Measurements from ENCODE around the gene SLC25A12.

SLC25A12 gene

DNA sequence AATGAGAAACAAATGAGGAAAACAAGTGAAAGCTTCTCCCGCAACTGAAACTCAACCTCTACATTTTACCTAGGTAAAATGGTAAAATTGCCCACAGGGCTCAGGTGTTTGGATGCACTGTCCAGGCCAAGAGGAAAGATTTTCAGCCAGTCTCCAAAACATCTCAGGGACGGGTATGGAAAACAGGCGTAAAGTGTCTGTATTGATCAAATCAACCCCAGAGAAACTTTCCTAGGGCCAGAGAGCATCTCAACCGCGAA lies 27.9 kb upstream of the SLC25A12 start:
- H3K36me3 ChIP-seq (ENCODE audit: low read depth), result peaks cover 32% of the 10 kb centered on the region
- no peaks in the 10 kb centered on the region for H3K9me3 ChIP-seq (ENCODE audit: severe bottlenecking)
- H3K27me3 ChIP-seq (ENCODE audit: insufficient read depth, poor library complexity, severe bottlenecking), result no peaks in the 10 kb centered on the region
- ATAC-seq (ENCODE audit: low read depth), result peak; percentile 7; the same call in 2 of the 3 replicates
- peak overlapping the region; percentile 86 for H3K4me3 ChIP-seq (ENCODE audit: severe bottlenecking)
- no peak for DNase-seq (ENCODE audit: low spot score)
- peaks cover 5% of the 10 kb centered on the region for H3K4me1 ChIP-seq (ENCODE audit: insufficient read depth, poor library complexity, severe bottlenecking)
- peak overlapping the region; percentile 70 for H3K27ac ChIP-seq (ENCODE audit: poor library complexity, severe bottlenecking)
- TF ChIP-seq, protein P1, sequence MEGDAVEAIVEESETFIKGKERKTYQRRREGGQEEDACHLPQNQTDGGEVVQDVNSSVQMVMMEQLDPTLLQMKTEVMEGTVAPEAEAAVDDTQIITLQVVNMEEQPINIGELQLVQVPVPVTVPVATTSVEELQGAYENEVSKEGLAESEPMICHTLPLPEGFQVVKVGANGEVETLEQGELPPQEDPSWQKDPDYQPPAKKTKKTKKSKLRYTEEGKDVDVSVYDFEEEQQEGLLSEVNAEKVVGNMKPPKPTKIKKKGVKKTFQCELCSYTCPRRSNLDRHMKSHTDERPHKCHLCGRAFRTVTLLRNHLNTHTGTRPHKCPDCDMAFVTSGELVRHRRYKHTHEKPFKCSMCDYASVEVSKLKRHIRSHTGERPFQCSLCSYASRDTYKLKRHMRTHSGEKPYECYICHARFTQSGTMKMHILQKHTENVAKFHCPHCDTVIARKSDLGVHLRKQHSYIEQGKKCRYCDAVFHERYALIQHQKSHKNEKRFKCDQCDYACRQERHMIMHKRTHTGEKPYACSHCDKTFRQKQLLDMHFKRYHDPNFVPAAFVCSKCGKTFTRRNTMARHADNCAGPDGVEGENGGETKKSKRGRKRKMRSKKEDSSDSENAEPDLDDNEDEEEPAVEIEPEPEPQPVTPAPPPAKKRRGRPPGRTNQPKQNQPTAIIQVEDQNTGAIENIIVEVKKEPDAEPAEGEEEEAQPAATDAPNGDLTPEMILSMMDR (IDR thresholded peaks at IDR 0.05; ENCODE audit: poor library complexity, severe bottlenecking), result no peak

DNA sequence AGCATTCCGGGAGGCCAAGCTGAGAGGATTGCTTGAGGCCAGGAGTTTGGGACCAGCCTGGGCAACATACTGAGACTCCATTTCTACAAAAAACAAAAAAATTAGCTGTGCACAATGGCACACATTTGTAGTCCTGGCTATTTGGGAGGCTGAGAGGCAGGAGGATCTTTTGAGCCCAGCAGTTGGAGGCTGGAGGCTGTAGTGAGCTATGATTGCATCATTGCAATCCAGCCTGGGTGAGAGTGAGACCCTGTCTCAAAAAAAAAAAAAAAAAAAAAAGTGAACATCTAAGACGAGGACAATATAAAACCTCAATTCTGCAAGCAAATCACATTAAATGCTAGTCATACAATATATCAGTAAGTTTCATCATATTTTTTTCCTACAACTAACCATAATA lies 25.4 kb upstream of the SLC25A12 start:
- TF ChIP-seq, protein P1 (IDR thresholded peaks at IDR 0.05; ENCODE audit: poor library complexity, severe bottlenecking), result no peak
- H3K9me3 ChIP-seq (ENCODE audit: severe bottlenecking), result no peaks in the 10 kb centered on the region
- H3K27me3 ChIP-seq (ENCODE audit: insufficient read depth, poor library complexity, severe bottlenecking), result no peaks in the 10 kb centered on the region
- no peak overlapping the region for H3K4me3 ChIP-seq (ENCODE audit: severe bottlenecking)
- no peak overlapping the region for H3K27ac ChIP-seq (ENCODE audit: poor library complexity, severe bottlenecking)
- ATAC-seq (ENCODE audit: low read depth), result no peak
- H3K4me1 ChIP-seq (ENCODE audit: insufficient read depth, poor library complexity, severe bottlenecking), result peaks cover 1% of the 10 kb centered on the region
- DNase-seq (ENCODE audit: low spot score), result no peak
- H3K36me3 ChIP-seq (ENCODE audit: low read depth), result peaks cover 11% of the 10 kb centered on the region

DNA sequence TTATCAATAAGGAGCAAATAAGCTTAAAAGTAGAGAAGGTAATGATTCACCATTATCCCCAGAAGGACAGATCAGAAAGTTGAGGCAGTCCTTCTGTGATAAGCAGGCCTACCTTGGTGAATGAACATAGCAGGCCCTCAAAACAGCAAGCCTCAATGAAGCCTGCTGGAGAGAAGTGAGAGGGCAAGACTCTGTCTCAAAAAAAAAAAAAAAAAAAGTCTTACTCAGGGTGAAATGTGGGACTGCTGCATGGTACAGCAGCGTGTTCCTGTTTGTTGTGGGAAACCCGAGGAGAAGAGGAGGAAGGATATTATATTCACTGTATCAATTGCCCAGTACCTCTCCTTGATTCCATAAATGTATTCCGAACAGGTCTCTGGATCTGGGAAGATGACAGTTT lies 19.5 kb upstream of the SLC25A12 start:
- DNase-seq (ENCODE audit: low spot score) (no peak), ATAC-seq (ENCODE audit: low read depth) (no peak)
- H3K27ac ChIP-seq (ENCODE audit: poor library complexity, severe bottlenecking), result no peak overlapping the region
- no peaks in the 10 kb centered on the region for H3K36me3 ChIP-seq (ENCODE audit: low read depth)
- TF ChIP-seq, protein P1 (IDR thresholded peaks at IDR 0.05; ENCODE audit: poor library complexity, severe bottlenecking), result no peak
- no peak overlapping the region for H3K4me3 ChIP-seq (ENCODE audit: severe bottlenecking)
- H3K4me1 ChIP-seq (ENCODE audit: insufficient read depth, poor library complexity, severe bottlenecking), result no peaks in the 10 kb centered on the region
- H3K9me3 ChIP-seq (ENCODE audit: severe bottlenecking), result no peaks in the 10 kb centered on the region
- no peaks in the 10 kb centered on the region for H3K27me3 ChIP-seq (ENCODE audit: insufficient read depth, poor library complexity, severe bottlenecking)

DNA sequence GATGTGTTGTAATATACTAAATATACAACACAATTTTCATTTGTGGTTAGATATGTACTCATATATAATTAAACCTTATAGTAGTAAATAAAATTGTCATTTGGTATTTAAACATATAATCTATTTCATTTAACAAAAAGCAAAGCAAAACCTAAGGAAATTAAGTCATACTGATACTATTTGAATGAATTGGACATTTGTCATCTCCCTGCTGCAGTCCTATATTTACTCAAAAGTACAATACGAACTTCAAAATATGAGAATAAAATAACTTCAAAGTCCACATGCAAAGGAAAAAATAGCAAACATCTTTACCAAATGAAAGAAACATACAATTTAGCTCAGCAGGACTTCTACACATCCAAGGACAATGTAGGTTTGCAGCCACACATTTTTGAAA lies 16.4 kb upstream of the SLC25A12 start:
- Histone ChIP-seq H3K4me1 (ENCODE audit: insufficient read depth, poor library complexity, severe bottlenecking) (no peaks in the 10 kb centered on the region), H3K27ac (ENCODE audit: poor library complexity, severe bottlenecking) (no peak overlapping the region), H3K36me3 (ENCODE audit: low read depth) (no peaks in the 10 kb centered on the region), H3K27me3 (ENCODE audit: insufficient read depth, poor library complexity, severe bottlenecking) (no peaks in the 10 kb centered on the region), H3K9me3 (ENCODE audit: severe bottlenecking) (no peaks in the 10 kb centered on the region), H3K4me3 (ENCODE audit: severe bottlenecking) (no peak overlapping the region)
- TF ChIP-seq, protein P1 (IDR thresholded peaks at IDR 0.05; ENCODE audit: poor library complexity, severe bottlenecking), result no peak
- DNase-seq (ENCODE audit: low spot score), result no peak
- ATAC-seq (ENCODE audit: low read depth), result no peak

DNA sequence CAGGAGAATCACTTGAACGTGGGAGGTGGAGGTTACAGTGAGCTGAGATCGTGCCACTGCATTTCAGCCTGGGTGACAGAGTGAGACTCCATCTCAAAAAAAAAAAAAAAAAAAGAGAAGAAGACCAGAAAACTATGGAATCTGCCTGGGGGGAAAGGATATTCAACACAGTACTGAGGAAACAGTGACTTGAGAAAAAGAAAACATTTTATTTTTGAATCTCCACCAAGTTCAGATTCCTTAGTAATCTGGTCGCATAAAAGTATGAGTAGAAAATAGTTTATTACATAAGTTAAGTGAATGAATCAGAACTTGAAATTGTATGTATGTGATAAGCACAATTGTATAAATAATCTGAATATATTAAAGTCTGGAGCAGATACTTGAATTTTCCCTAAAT lies 15.2 kb upstream of the SLC25A12 start:
- TF ChIP-seq, protein P1 (IDR thresholded peaks at IDR 0.05; ENCODE audit: poor library complexity, severe bottlenecking), result no peak
- Histone ChIP-seq H3K27me3 (ENCODE audit: insufficient read depth, poor library complexity, severe bottlenecking) (no peaks in the 10 kb centered on the region), H3K36me3 (ENCODE audit: low read depth) (no peaks in the 10 kb centered on the region), H3K9me3 (ENCODE audit: severe bottlenecking) (no peaks in the 10 kb centered on the region), H3K4me1 (ENCODE audit: insufficient read depth, poor library complexity, severe bottlenecking) (no peaks in the 10 kb centered on the region), H3K27ac (ENCODE audit: poor library complexity, severe bottlenecking) (no peak overlapping the region), H3K4me3 (ENCODE audit: severe bottlenecking) (no peak overlapping the region)
- DNase-seq (ENCODE audit: low spot score) (no peak), ATAC-seq (ENCODE audit: low read depth) (no peak)
